KMS-11 (cell line): ENCODE data around the gene TPO.

Experiments
- H2AFZ ChIP-seq: fragments of 200-600 bp; sonication (generic); 2 replicates; pipeline ENCODE4 v1.6.1; 2016; ENCODE audit warnings: antibody characterized with exemption, mixed run types, low read depth
- H3K27ac ChIP-seq: fragments of 200-600 bp; sonication (generic); 2 replicates; pipeline ENCODE4 v1.6.1; 2016; ENCODE audit warnings: mild to moderate bottlenecking, mixed run types
- H3K27me3 ChIP-seq: fragments of 200-600 bp; sonication (generic); 2 replicates; pipeline ENCODE4 v1.6.1; 2017; ENCODE audit warnings: mild to moderate bottlenecking, low read depth, mixed run types, moderate library complexity; ENCODE audit not compliant: insufficient read depth
- H3K36me3 ChIP-seq: fragments of 200-600 bp; sonication (generic); 2 replicates; pipeline ENCODE4 v1.6.1; 2017; ENCODE audit warnings: mild to moderate bottlenecking, mixed run types; ENCODE audit not compliant: insufficient read depth
- H3K4me1 ChIP-seq: fragments of 200-600 bp; sonication (generic); 2 replicates; pipeline ENCODE4 v1.6.1; 2016; ENCODE audit warnings: mild to moderate bottlenecking, low read depth, mixed run types; ENCODE audit not compliant: poor library complexity, severe bottlenecking
- H3K4me2 ChIP-seq: fragments of 200-600 bp; sonication (generic); 2 replicates; pipeline ENCODE4 v1.7.0; 2016; ENCODE audit warnings: mild to moderate bottlenecking, mixed run types
- H3K4me3 ChIP-seq: fragments of 200-600 bp; sonication (generic); IDR thresholded peaks from 2 replicates; pipeline ENCODE4 v1.6.1; 2017; ENCODE audit warnings: low read depth, low read length, mixed read lengths; ENCODE audit not compliant: insufficient read depth
- H3K79me2 ChIP-seq: fragments of 200-600 bp; sonication (generic); 2 replicates; pipeline ENCODE4 v1.6.1; 2016; ENCODE audit warnings: low read depth, mixed run types; ENCODE audit not compliant: insufficient read depth
- H3K9ac ChIP-seq: fragments of 200-600 bp; sonication (generic); 2 replicates; pipeline ENCODE4 v1.6.1; 2016; ENCODE audit warnings: mild to moderate bottlenecking, mixed run types
- H4K20me1 ChIP-seq: fragments of 200-600 bp; sonication (generic); 2 replicates; pipeline ENCODE4 v1.6.1; 2016; ENCODE audit warnings: mild to moderate bottlenecking, mixed run types; ENCODE audit not compliant: insufficient read depth
- TF ChIP-seq, protein P1 (sequence below): fragments of 200-600 bp; sonication (generic); conservative IDR thresholded peaks from 2 replicates; pipeline ENCODE4 v1.6.1; 2017; ENCODE audit warnings: low read depth, mild to moderate bottlenecking, antibody characterized with exemption, low read length, moderate library complexity, mixed read lengths

Gene TPO

DNA sequence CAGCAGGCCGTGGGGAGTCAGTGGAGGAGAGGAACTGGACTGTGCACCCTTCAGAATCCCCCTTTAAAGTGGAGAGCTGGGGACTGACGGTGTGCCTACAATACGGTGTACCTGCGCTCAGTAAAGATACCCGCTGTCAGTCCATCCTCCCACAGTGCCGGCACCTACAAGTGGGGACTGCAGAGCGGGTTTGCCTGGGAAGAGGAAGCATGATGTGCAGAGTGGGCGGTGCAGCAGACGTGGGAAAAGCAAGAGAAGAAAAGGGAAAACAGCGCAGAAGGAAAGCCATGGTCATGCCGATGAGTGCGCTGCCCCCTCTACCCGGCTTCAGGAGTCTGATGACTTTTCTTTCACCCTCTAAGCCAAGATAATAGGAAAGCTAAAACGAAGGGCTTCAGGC lies 148.0 kb downstream of the TPO start:
- Histone ChIP-seq H3K4me2 (no peak overlapping the region), H3K27ac (no peak overlapping the region), H4K20me1 (no peaks in the 10 kb centered on the region), H2AFZ (no peak overlapping the region), H3K9ac (no peak overlapping the region), H3K27me3 (no peaks in the 10 kb centered on the region), H3K79me2 (no peaks in the 10 kb centered on the region), H3K4me1 (no peaks in the 10 kb centered on the region), H3K36me3 (no peaks in the 10 kb centered on the region), H3K4me3 (no peak overlapping the region)
- TF ChIP-seq, protein P1, sequence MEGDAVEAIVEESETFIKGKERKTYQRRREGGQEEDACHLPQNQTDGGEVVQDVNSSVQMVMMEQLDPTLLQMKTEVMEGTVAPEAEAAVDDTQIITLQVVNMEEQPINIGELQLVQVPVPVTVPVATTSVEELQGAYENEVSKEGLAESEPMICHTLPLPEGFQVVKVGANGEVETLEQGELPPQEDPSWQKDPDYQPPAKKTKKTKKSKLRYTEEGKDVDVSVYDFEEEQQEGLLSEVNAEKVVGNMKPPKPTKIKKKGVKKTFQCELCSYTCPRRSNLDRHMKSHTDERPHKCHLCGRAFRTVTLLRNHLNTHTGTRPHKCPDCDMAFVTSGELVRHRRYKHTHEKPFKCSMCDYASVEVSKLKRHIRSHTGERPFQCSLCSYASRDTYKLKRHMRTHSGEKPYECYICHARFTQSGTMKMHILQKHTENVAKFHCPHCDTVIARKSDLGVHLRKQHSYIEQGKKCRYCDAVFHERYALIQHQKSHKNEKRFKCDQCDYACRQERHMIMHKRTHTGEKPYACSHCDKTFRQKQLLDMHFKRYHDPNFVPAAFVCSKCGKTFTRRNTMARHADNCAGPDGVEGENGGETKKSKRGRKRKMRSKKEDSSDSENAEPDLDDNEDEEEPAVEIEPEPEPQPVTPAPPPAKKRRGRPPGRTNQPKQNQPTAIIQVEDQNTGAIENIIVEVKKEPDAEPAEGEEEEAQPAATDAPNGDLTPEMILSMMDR, result no peak

DNA sequence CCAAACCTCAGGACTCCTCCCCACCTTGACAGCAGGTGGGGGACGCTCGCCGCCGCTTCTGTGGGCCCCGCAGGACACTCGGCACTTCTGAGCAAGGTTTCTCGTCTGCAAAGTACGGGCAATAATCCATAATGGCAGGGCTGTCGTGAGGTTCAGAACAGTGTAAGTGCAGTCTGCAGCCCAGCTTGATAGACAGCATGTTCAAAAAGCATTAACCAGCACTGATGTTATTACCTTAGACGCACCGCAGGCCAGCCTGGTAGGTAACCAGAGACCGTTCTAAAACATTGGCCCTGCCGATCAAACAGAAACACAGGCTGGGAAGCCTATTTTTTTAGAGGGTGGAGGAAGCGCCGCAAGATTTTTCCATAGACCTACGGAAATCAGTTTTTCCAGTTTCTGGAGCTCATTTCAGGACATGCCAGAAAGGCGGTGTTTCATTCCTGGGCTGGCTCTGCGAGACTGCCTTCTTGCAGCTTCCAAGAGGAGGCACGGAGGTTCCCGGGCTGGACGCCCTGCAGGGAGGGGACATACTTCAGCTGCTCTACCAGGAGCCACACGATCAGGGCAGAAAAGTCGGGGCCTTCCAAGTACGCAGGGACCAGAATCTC lies 148.7 kb downstream of the TPO start:
- H2AFZ ChIP-seq, result no peak overlapping the region
- H4K20me1 ChIP-seq, result no peaks in the 10 kb centered on the region
- no peaks in the 10 kb centered on the region for H3K36me3 ChIP-seq
- no peaks in the 10 kb centered on the region for H3K27me3 ChIP-seq
- H3K4me2 ChIP-seq, result no peak overlapping the region
- no peak overlapping the region for H3K27ac ChIP-seq
- no peaks in the 10 kb centered on the region for H3K4me1 ChIP-seq
- TF ChIP-seq, protein P1, result no peak
- H3K79me2 ChIP-seq, result no peaks in the 10 kb centered on the region
- H3K4me3 ChIP-seq, result no peak overlapping the region
- H3K9ac ChIP-seq, result no peak overlapping the region

DNA sequence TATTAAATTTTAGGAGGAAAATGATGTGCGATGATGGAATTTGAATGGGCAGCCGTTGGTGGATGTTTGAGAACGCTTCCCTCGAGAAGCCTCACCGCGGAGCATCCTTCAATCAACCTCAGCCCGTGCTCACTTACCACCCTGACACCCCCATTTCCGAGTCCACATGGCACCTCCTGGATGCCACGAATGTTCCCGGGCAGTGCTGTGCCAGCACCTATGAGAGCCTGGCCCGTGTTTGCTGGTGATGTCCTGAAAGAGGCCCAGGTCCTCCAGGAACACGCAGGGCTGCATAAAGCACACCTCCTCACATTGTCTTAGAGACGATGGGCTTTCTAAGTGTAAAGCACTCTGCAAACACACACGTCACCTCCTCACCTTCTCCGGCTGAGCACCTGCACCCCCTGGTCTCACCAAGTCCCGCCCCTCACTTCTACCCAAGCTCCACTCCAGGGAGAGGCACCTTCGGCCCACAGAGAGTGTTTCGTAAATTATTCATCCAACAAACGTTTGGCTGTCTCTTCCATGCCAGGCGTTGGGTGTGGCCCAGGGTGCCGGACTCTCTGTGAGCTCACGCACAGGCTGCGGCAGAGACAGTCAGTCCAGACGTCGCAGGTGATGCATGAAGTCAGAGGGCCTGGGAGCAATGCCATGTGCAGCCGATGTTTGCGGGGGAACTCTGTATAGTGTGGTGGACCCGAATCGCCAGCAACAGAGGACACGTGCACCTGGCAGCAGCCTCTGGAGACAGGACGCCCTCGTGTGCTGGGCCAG lies 150.0 kb downstream of the TPO start:
- Histone ChIP-seq H3K4me1 (no peaks in the 10 kb centered on the region), H3K27ac (no peak overlapping the region), H4K20me1 (no peaks in the 10 kb centered on the region), H3K9ac (no peak overlapping the region), H3K4me2 (no peak overlapping the region), H3K79me2 (no peaks in the 10 kb centered on the region), H2AFZ (no peak overlapping the region), H3K27me3 (no peaks in the 10 kb centered on the region), H3K36me3 (no peaks in the 10 kb centered on the region), H3K4me3 (no peak overlapping the region)
- TF ChIP-seq, protein P1, result no peak

- Histone ChIP-seq H3K36me3 (no peaks in the 10 kb centered on the region), H2AFZ (no peak overlapping the region), H3K27ac (no peak overlapping the region), H3K4me1 (no peaks in the 10 kb centered on the region), H3K4me3 (no peak overlapping the region), H3K4me2 (no peak overlapping the region), H3K79me2 (no peaks in the 10 kb centered on the region), H4K20me1 (no peaks in the 10 kb centered on the region), H3K9ac (no peak overlapping the region), H3K27me3 (no peaks in the 10 kb centered on the region)
- TF ChIP-seq, protein P1, result no peak
Measured at GRCh38 chr2:1563943-1564891, 151.0 kb downstream of the TPO start.
